ENCODE results near the gene POLR2J3.
"Not testable (repeated sequence)": the region's sequence is repeated elsewhere in the genome, so short reads cannot be mapped to it uniquely, and the experiment has no call there.

Gene POLR2J3

DNA sequence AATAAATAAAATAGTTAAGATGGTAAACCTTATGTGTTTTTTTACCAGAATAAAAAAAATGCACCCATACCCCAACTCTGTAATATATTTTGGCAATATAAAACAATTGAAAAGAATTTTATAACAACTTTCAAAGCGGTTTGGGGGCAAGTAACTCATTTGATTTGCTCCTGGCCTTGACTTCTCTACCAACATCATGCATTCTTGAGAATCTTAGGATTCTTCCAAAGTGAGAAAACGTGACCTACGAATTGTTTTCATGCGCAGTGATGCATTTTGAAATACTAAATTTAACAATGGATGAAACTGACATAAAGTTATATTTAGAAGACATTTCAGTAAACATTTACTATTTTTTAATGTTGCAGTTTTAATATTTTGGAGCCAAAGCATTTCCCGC is 51.6 kb downstream of the POLR2J3 start:
- DNase-seq (ENCODE audit: low read depth in 2 of 2) = not testable (repeated sequence)

DNA sequence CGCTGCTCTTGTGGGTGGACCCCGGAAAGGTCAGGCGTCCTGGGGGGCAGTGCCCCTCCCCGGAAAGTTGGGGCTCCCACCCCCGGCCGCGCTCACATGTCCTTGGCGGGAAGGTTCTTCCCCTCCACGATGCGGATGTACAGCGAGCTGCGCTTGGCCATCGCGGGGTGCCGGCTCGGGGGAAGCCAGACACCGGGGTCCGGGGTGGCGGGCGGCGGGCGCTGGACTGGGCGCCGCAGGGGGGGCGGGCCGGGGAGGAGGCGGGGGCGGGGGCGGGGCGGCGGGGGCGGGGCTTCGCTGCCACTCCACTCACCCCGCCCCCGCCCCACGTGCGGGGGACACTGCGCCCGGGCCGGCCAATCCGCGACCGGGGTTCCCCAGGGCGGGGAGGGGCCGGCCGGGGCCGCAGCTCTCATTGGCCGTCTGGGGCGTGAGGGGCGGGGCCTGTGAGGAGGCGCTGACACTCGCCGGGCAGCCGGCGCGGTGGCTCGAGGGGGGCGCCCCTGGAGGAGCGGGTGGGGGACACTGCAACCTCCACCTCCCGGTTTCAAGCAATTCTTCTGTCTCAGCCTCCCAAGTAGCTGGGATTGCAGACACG is 54.7 kb downstream of the POLR2J3 start, which contains the start of gene RASA4B:
Gene RASA4B (minus strand): TSS at position 228 of the 598 bp plus-strand sequence. CDS start 67 bp downstream, at position 161.
- DNase-seq (ENCODE audit: low read depth in 2 of 2) = not testable (repeated sequence)
